Measurements from ENCODE around the gene DAB2IP. TPM values are rescaled to one million over a fixed set of nuclear protein-coding genes. Genes with fewer than 3 reads are reported as not detected.

Gene DAB2IP
- polyA plus RNA-seq, 1 donor (not counting 4 experiments of a cell fraction or from before 2014, with no cell fraction given): 28.6 TPM

DNA sequence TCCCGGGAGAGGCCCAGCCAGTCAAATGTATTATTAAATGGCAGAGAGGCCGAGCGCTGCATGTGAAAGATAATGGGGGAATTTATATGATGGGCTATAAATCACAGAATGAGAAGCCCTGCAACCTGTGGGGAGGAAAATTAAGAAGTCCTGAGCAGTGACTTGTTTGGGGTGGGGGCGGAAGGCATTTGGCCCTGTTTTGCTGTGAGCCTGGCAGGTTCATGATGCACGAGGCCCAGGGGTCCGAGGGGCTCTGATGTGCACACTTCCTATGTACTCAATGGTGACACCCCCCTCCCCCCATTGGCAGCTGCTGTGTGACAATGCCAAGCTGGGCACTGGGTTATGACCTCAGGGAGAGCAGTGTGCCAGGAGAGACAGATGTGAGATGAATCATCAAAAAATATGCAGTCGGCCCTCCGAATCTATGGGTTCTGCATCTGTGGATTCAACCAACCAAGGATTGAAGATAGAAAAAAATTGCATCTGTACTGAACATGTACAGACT, 13.7 kb upstream of the DAB2IP start:
- H3K27me3 ChIP-seq (ENCODE audit: control insufficient read depth, extremely low read depth, insufficient read depth, low read length): no peaks in the 10 kb centered on the region
- no peak overlapping the region for H3K27ac ChIP-seq (ENCODE audit: control insufficient read depth, insufficient read depth, low read length)
- dilution Hi-C loops (cut with MboI; ENCODE audit: extremely low pct_ligation_motif_present, low sequenced_read_pairs): no loop called here
- no peak overlapping the region for H3K4me3 ChIP-seq (ENCODE audit: control insufficient read depth in 2 of 3, extremely low read depth in 1 of 3, insufficient read depth in 2 of 3, low read depth in 1 of 3, low read length in 3 of 3)
- FAIRE-seq (peak; percentile 55), DNase-seq (ENCODE audit: low read depth, low spot score) (no peak)
- no peaks in the 10 kb centered on the region for H4K20me1 ChIP-seq (ENCODE audit: control insufficient read depth, extremely low read depth, insufficient read depth, low read length)
- H3K4me2 ChIP-seq (ENCODE audit: control insufficient read depth, extremely low read depth, insufficient read depth, low read depth, low read length): no peak overlapping the region
- no peak for TF ChIP-seq EZH2 (IDR thresholded peaks at IDR 0.05; ENCODE audit: low read length)
- TF ChIP-seq, protein P1, sequence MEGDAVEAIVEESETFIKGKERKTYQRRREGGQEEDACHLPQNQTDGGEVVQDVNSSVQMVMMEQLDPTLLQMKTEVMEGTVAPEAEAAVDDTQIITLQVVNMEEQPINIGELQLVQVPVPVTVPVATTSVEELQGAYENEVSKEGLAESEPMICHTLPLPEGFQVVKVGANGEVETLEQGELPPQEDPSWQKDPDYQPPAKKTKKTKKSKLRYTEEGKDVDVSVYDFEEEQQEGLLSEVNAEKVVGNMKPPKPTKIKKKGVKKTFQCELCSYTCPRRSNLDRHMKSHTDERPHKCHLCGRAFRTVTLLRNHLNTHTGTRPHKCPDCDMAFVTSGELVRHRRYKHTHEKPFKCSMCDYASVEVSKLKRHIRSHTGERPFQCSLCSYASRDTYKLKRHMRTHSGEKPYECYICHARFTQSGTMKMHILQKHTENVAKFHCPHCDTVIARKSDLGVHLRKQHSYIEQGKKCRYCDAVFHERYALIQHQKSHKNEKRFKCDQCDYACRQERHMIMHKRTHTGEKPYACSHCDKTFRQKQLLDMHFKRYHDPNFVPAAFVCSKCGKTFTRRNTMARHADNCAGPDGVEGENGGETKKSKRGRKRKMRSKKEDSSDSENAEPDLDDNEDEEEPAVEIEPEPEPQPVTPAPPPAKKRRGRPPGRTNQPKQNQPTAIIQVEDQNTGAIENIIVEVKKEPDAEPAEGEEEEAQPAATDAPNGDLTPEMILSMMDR (optimal IDR thresholded peaks at IDR 0.05 in 1 of 3, IDR thresholded peaks at IDR 0.05 in 1 of 3, conservative IDR thresholded peaks at IDR 0.05 in 1 of 3; ENCODE audit: extremely low read depth in 1 of 3, insufficient read depth in 2 of 3, low read length in 3 of 3): no peak
- H3K4me1 ChIP-seq (ENCODE audit: control insufficient read depth, extremely low read depth, insufficient read depth, low read length): peaks cover 29% of the 10 kb centered on the region
- H3K36me3 ChIP-seq (ENCODE audit: control insufficient read depth in 2 of 2, extremely low read depth in 1 of 2, insufficient read depth in 2 of 2, low read length in 2 of 2): no peaks in the 10 kb centered on the region
- no peaks in the 10 kb centered on the region for H3K79me2 ChIP-seq (ENCODE audit: control insufficient read depth, insufficient read depth, low read length)
- H3K9me3 ChIP-seq (ENCODE audit: control insufficient read depth, low read depth, low read length): no peaks in the 10 kb centered on the region
- H3K9ac ChIP-seq (ENCODE audit: control insufficient read depth, extremely low read depth, insufficient read depth, low read length): no peak overlapping the region
- H2AFZ ChIP-seq (ENCODE audit: control insufficient read depth, low read length): no peak overlapping the region
- H3K9me1 ChIP-seq (ENCODE audit: control insufficient read depth, extremely low read depth, insufficient read depth, low read length): no peaks in the 10 kb centered on the region

DNA sequence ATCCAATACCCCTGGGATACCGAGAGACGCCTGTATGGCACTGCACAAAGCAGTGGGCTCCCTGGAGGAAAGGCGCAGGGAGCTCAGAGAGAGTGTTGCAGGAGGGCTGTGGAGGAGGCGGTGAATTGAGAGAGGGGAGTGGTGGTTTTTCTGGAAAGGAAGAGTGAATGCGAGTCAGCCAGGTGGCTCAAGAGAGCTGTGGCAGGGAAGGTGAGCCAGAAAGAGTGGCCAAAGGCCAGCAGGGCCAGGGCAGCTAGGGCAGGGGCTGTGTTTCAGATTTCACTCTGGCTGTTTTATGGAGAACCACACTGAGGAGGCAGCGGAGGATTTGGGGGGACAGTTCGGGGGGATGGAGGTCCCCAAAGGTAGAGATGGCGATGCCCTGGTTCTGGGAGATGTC, 13.0 kb upstream of the DAB2IP start:
- no peaks in the 10 kb centered on the region for H3K36me3 ChIP-seq (ENCODE audit: control insufficient read depth in 2 of 2, extremely low read depth in 1 of 2, insufficient read depth in 2 of 2, low read length in 2 of 2)
- no peaks in the 10 kb centered on the region for H3K9me3 ChIP-seq (ENCODE audit: control insufficient read depth, low read depth, low read length)
- dilution Hi-C loops (cut with MboI; ENCODE audit: extremely low pct_ligation_motif_present, low sequenced_read_pairs): no loop called here
- no peak overlapping the region for H3K4me3 ChIP-seq (ENCODE audit: control insufficient read depth in 2 of 3, extremely low read depth in 1 of 3, insufficient read depth in 2 of 3, low read depth in 1 of 3, low read length in 3 of 3)
- H4K20me1 ChIP-seq (ENCODE audit: control insufficient read depth, extremely low read depth, insufficient read depth, low read length): no peaks in the 10 kb centered on the region
- no peak for DNase-seq (ENCODE audit: low read depth, low spot score)
- no peak overlapping the region for H3K9ac ChIP-seq (ENCODE audit: control insufficient read depth, extremely low read depth, insufficient read depth, low read length)
- FAIRE-seq: no peak
- H3K79me2 ChIP-seq (ENCODE audit: control insufficient read depth, insufficient read depth, low read length): no peaks in the 10 kb centered on the region
- no peak overlapping the region for H3K4me2 ChIP-seq (ENCODE audit: control insufficient read depth, extremely low read depth, insufficient read depth, low read depth, low read length)
- H3K9me1 ChIP-seq (ENCODE audit: control insufficient read depth, extremely low read depth, insufficient read depth, low read length): no peaks in the 10 kb centered on the region
- TF ChIP-seq, protein P1 (optimal IDR thresholded peaks at IDR 0.05 in 1 of 3, IDR thresholded peaks at IDR 0.05 in 1 of 3, conservative IDR thresholded peaks at IDR 0.05 in 1 of 3; ENCODE audit: extremely low read depth in 1 of 3, insufficient read depth in 2 of 3, low read length in 3 of 3): no peak
- no peak for TF ChIP-seq EZH2 (IDR thresholded peaks at IDR 0.05; ENCODE audit: low read length)
- no peaks in the 10 kb centered on the region for H3K27me3 ChIP-seq (ENCODE audit: control insufficient read depth, extremely low read depth, insufficient read depth, low read length)
- H3K4me1 ChIP-seq (ENCODE audit: control insufficient read depth, extremely low read depth, insufficient read depth, low read length): peaks cover 29% of the 10 kb centered on the region
- no peak overlapping the region for H2AFZ ChIP-seq (ENCODE audit: control insufficient read depth, low read length)
- H3K27ac ChIP-seq (ENCODE audit: control insufficient read depth, insufficient read depth, low read length): no peak overlapping the region
